ENCODE results near the gene ZNF462. TPM values are rescaled to one million over a fixed set of nuclear protein-coding genes. Genes with fewer than 3 reads are reported as not detected.
A peak's percentile ranks its signal among the peaks of the same experiment; 100 is the strongest.

The ZNF462 gene
- total and polyA plus RNA-seq, 9 donors: 5.8 to 87.6 (median 51.2) TPM

GRCh38 chr9:106861640-106862109 is 1.3 kb upstream of the ZNF462 start:
- WGBS, 3 donors: 0 to 1% (median 0%) methylated on average over 15 of the region's 15 CpGs
- Histone ChIP-seq H3K36me3 (no peaks in the 10 kb centered on the region), H3K27ac (peak overlapping the region; percentile 24 to 93), H3K27me3 (no peaks in the 10 kb centered on the region), H3K9me3 (no peaks in the 10 kb centered on the region), H3K4me3 (peak overlapping the region; percentile 58), H3K4me1 (ENCODE audit: insufficient read depth) (peaks cover 3% of the 10 kb centered on the region)
- intact Hi-C loops (cut with DNase I): loop anchor here in 3 of 4 donors (5.0 to 10.0 kb wide), 4 partner anchors 61 to 776 kb away; no protein-coding TSS in a partner anchor
- DNase-seq: no peak
- TF ChIP-seq EP300 (IDR thresholded peaks at IDR 0.05) (no peak), CTCF (IDR thresholded peaks at IDR 0.05) (no peak), POLR2A (IDR thresholded peaks at IDR 0.05) (no peak)

GRCh38 chr9:106862110-106862820 is 701 bp upstream of the ZNF462 start:
- H3K27ac ChIP-seq: peak overlapping the region; percentile 24 to 93
- no peaks in the 10 kb centered on the region for H3K27me3 ChIP-seq
- TF ChIP-seq CTCF (IDR thresholded peaks at IDR 0.05) (no peak), EP300 (IDR thresholded peaks at IDR 0.05) (no peak), POLR2A (IDR thresholded peaks at IDR 0.05) (no peak)
- H3K4me1 ChIP-seq (ENCODE audit: insufficient read depth): peaks cover 3% of the 10 kb centered on the region
- DNase-seq: peak; percentile 52 to 64 (median 58)
- H3K36me3 ChIP-seq: no peaks in the 10 kb centered on the region
- WGBS, 3 donors: 0% methylated on average over 32 of the region's 32 CpGs
- H3K9me3 ChIP-seq: no peaks in the 10 kb centered on the region
- peak overlapping the region; percentile 58 for H3K4me3 ChIP-seq
- intact Hi-C loops (cut with DNase I): loop anchor here in 3 of 4 donors (5.0 to 10.0 kb wide), 4 partner anchors 60 to 775 kb away; no protein-coding TSS in a partner anchor

- no peaks in the 10 kb centered on the region for H3K36me3 ChIP-seq
- H3K4me1 ChIP-seq (ENCODE audit: insufficient read depth): peaks cover 14% of the 10 kb centered on the region
- H3K9me3 ChIP-seq: no peaks in the 10 kb centered on the region
- WGBS, 3 donors: 8 to 12% (median 8%) methylated on average over 11 of the region's 11 CpGs
- DNase-seq: peak in 4 of 5 donors; percentile 30 to 47 (median 42)
- no peak for TF ChIP-seq EP300 (IDR thresholded peaks at IDR 0.05)
- no peak for TF ChIP-seq POLR2A (IDR thresholded peaks at IDR 0.05)
- no peak for TF ChIP-seq CTCF (IDR thresholded peaks at IDR 0.05)
- intact Hi-C loops (cut with DNase I): loop anchor here in 3 of 4 donors (5.0 to 10.0 kb wide), 4 partner anchors 58 to 773 kb away; no protein-coding TSS in a partner anchor
- peak overlapping the region; percentile 58 for H3K4me3 ChIP-seq
- H3K27me3 ChIP-seq: no peaks in the 10 kb centered on the region
- peak overlapping the region; percentile 84 to 93 for H3K27ac ChIP-seq
These were observed 1.6 kb downstream of the ZNF462 start for GRCh38 chr9:106864373-106865143.

GRCh38 chr9:106866243-106866642 is 3.3 kb downstream of the ZNF462 start:
- Histone ChIP-seq H3K36me3 (no peaks in the 10 kb centered on the region), H3K4me1 (ENCODE audit: insufficient read depth) (peaks cover 22% of the 10 kb centered on the region), H3K27ac (no peak overlapping the region), H3K9me3 (no peaks in the 10 kb centered on the region), H3K27me3 (no peaks in the 10 kb centered on the region), H3K4me3 (no peak overlapping the region)
- TF ChIP-seq EP300 (IDR thresholded peaks at IDR 0.05): no peak
- TF ChIP-seq POLR2A (IDR thresholded peaks at IDR 0.05): no peak
- no peak for TF ChIP-seq CTCF (IDR thresholded peaks at IDR 0.05)
- DNase-seq: no peak
- 79 to 82% (median 82%) methylated on average over 1 of the region's 1 CpG for WGBS, 3 donors
- intact Hi-C loops (cut with DNase I): loop anchor here in 2 of 4 donors (10.0 kb wide), 2 partner anchors 59 to 149 kb away; no protein-coding TSS in a partner anchor
